Skeletal muscle tissue (tissue), 4 donors: ENCODE measurements around the gene ASIC2. TPM values are rescaled to one million over a fixed set of nuclear protein-coding genes. Genes with fewer than 3 reads are reported as not detected.

Experiments used
- H3K27ac ChIP-seq: one replicate; pipeline ENCODE4 v1.7.0; 2013; ENCODE audit warnings: mild to moderate bottlenecking, low read depth, low read length, inconsistent platforms
- H3K27me3 ChIP-seq, 3 donors: one replicate each; pipeline ENCODE4 v1.7.0; 2013; ENCODE audit warnings: low read length in 3 of 3; ENCODE audit not compliant: control insufficient read depth in 3 of 3, insufficient read depth in 3 of 3
- H3K36me3 ChIP-seq, 3 donors: one replicate each; pipeline ENCODE4 v1.7.0; 2013; ENCODE audit warnings: low read length in 3 of 3; ENCODE audit not compliant: control insufficient read depth in 3 of 3, insufficient read depth in 3 of 3
- H3K4me1 ChIP-seq, 3 donors: one replicate each; pipeline ENCODE4 v1.7.0; 2013; ENCODE audit warnings: low read length in 3 of 3, mild to moderate bottlenecking in 3 of 3; ENCODE audit not compliant: control insufficient read depth in 3 of 3, insufficient read depth in 3 of 3
- H3K4me3 ChIP-seq, 3 donors: one replicate each; pipeline ENCODE4 v1.7.0; 2013; ENCODE audit warnings: low read length in 3 of 3
- H3K9ac ChIP-seq, 3 donors: one replicate each; pipeline ENCODE4 v1.7.0; 2013; ENCODE audit warnings: low read length in 3 of 3, mild to moderate bottlenecking in 3 of 3, moderate library complexity in 2 of 3, low read depth in 1 of 3
- H3K9me3 ChIP-seq, 3 donors: one replicate each; pipeline ENCODE4 v1.7.0; 2013; ENCODE audit warnings: low read length in 3 of 3; ENCODE audit not compliant: control insufficient read depth in 3 of 3
- total RNA-seq: library from RNA; depleted of rRNA; stranded (reverse); fragments of >200 nt; gene quantifications from one replicate; pipeline ENCODE4 v1.2.3, GENCODE V29; 2014
- donor health status: Osteomylitis.

The ASIC2 gene
- total RNA-seq, 1 donor from 2014 or later = not detected

DNA sequence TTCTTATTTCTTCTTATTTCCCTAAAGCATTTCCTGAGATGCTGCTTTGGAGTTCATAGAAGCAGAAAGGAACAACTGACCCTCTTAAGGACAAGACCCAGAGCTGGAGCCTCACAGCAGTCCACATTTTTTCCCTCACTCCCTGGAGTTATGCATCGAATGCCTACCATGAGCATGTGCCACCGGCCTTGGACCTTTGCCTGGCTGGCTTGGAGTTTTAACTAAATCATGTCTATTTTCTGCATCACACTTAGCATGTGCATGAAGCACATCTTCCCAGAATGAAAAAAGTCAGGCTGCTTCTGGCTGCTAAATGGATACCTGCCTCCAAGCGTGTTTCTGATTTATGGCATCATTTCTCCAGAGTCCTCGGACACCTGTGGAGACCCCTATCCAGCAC lies 196.9 kb downstream of the ASIC2 start:
- Histone ChIP-seq H3K9ac (no peak overlapping the region), H3K9me3 (no peaks in the 10 kb centered on the region), H3K27ac (no peak overlapping the region), H3K36me3 (no peaks in the 10 kb centered on the region), H3K27me3 (peaks cover 10 to 33% (median 22%) of the 10 kb centered on the region in 3 donors), H3K4me3 (no peak overlapping the region), H3K4me1 (no peaks in the 10 kb centered on the region)

DNA sequence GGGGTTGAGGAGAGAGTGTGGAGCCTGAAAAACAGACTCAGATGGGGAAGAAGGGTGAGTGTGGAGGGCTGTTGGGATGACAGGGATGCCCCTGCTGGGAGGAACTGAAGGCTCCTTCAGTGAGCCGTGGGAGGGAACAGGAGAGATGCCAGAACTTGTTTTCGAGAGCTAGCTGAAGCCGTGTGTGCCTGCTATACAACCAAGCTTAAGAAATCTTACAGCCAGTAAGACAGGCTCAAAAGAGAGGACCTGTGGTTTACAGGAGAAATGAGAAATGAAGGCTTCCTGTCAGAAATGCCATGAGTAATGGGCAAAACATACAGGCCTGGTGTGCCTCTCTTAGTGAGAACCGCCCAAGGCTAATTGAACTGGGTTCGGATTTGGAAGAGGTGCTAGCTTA lies 201.8 kb downstream of the ASIC2 start:
- no peak overlapping the region for H3K27ac ChIP-seq
- no peak overlapping the region for H3K9ac ChIP-seq
- no peaks in the 10 kb centered on the region for H3K36me3 ChIP-seq
- H3K4me3 ChIP-seq = no peak overlapping the region
- H3K9me3 ChIP-seq = no peaks in the 10 kb centered on the region
- H3K27me3 ChIP-seq = peaks cover 16 to 24% (median 20%) of the 10 kb centered on the region in 3 donors
- no peaks in the 10 kb centered on the region for H3K4me1 ChIP-seq

DNA sequence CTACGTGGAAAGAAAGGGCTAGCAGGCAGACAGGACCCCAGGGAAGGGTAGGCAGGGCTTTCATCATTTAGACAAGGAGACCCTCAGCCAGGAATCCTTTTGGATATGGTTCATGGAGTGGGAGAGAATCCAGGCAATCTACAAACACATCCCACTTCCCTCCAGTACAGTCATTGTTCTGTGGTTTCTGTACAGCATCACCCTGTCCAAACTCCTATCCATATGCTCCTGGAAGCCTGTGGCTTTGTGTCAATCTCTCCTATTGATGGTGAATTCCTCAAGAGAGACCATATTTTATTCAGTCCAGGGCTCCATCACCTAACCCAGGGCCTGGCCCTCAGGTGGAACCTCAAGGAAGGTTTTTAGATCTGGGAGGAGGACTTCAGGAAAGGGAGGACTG lies 202.3 kb downstream of the ASIC2 start:
- Histone ChIP-seq H3K27me3 (peaks cover 16 to 22% (median 20%) of the 10 kb centered on the region in 3 donors), H3K9ac (no peak overlapping the region), H3K4me3 (no peak overlapping the region), H3K36me3 (no peaks in the 10 kb centered on the region), H3K9me3 (no peaks in the 10 kb centered on the region), H3K27ac (no peak overlapping the region), H3K4me1 (no peaks in the 10 kb centered on the region)

DNA sequence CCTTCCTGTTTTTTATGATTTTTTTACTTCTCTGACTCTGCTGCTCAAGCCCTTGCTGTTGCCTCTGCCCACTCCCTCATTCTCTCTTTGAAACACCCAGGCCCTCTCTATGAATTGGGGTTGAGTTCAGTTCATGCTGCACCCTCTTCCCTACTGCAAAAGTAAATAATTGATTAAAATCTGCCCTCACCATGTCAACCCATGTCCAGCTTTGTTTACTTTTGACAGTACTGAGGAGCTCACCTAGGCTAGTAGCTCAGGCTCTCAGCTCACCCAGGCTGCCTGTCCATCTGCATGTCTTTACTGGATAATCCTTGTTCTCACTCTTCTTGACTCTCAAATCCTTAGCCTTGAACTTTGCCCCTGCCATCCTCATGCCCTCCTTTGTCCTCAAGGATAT lies 206.2 kb downstream of the ASIC2 start:
- no peak overlapping the region for H3K9ac ChIP-seq
- H3K27ac ChIP-seq = no peak overlapping the region
- H3K36me3 ChIP-seq = no peaks in the 10 kb centered on the region
- H3K4me3 ChIP-seq = no peak overlapping the region
- H3K4me1 ChIP-seq = no peaks in the 10 kb centered on the region
- peaks cover 12 to 20% (median 14%) of the 10 kb centered on the region in 3 donors for H3K27me3 ChIP-seq
- H3K9me3 ChIP-seq = no peaks in the 10 kb centered on the region

DNA sequence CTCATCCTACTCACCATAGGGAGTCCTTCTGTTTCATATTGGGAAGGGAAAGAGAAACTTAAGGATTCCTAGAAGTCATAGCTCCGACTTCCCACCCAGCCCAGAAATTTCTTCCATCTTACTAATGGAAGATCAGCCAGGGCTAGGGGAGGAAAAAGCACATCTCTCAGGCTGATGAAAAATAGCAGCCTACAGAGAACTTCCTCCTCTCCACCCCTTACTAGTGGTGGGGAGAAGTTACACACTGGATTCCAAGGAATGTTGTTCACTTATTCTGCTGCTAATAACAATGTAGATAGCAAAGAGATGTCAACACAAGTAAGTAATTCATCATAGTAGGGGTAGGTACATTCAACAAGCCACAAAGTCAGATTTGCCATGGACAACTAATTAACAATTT lies 207.1 kb downstream of the ASIC2 start:
- Histone ChIP-seq H3K27me3 (peaks cover 6 to 23% (median 11%) of the 10 kb centered on the region in 3 donors), H3K4me1 (no peaks in the 10 kb centered on the region), H3K27ac (no peak overlapping the region), H3K36me3 (no peaks in the 10 kb centered on the region), H3K9me3 (no peaks in the 10 kb centered on the region), H3K9ac (no peak overlapping the region), H3K4me3 (no peak overlapping the region)

DNA sequence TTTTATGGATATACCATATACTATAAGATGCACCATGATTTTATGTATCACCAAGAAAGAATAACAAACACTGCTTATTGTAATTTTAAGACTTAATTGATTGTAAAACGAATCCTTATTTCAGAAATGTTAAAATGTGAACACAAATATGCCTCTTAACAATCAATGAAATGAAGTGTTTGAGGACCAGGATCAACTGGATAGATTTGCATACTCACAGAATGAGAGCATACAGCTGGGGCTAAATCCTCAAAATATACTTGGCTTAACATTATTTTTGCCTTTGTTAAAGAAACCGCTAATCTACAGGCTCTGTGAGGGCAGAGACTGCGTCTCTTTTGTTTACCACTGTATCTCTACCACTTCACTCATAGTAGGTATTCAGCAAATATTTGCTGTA lies 207.8 kb downstream of the ASIC2 start:
- Histone ChIP-seq H3K27ac (no peak overlapping the region), H3K4me3 (no peak overlapping the region), H3K4me1 (no peaks in the 10 kb centered on the region), H3K27me3 (peaks cover 6 to 17% (median 15%) of the 10 kb centered on the region in 3 donors), H3K9me3 (no peaks in the 10 kb centered on the region), H3K36me3 (no peaks in the 10 kb centered on the region), H3K9ac (no peak overlapping the region)

DNA sequence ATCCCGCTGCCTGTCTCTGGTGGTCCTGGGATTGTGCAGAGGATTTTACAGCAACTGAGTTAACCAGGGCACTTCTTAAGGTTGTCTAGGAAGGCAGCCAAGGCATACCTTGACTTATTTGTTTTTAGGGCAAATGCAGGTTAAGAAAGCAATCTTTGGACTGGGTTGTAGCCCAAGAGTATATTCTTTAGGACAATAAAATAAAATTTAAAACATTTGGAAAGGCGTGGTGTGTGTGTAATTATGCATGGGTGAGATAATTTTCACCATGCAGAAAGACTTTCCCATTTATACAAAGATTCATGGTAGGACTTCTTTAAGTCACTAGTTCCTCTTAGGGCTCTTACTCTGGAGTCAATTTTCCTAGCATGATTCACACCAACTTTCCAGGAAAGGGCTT lies 208.3 kb downstream of the ASIC2 start:
- H3K4me1 ChIP-seq = no peaks in the 10 kb centered on the region
- H3K9me3 ChIP-seq = no peaks in the 10 kb centered on the region
- peaks cover 4 to 19% (median 14%) of the 10 kb centered on the region in 3 donors for H3K27me3 ChIP-seq
- H3K9ac ChIP-seq = no peak overlapping the region
- no peak overlapping the region for H3K4me3 ChIP-seq
- H3K27ac ChIP-seq = no peak overlapping the region
- no peaks in the 10 kb centered on the region for H3K36me3 ChIP-seq

DNA sequence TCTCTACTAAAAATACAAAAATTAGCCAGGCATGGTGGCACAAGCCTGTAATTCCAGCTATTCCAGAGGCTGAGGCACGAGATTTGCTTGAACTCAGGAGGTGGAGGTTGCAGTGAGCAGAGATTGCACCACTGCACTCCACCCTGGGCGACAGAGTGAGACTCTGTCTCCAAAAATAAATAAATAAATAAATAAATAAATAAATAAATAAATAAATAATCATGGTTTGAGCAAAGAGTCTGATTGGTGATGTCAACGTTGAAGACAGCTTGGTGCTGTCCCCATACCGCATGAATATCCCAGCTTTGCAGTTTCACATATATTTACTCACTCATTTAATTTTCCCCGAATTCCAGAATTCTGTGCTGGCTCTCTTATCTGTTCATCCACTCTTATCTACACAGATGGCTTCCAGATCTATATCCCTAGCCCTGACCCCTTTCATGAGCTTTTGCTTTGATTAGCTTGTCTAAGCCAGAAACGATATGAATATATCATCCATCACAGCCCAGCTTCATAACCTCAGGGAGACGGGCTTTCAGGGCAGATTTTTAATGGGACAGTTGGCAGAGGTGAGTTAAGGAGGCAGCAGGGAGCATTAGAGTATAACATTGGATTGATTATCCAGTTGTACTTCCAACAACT lies 210.4 kb downstream of the ASIC2 start:
- Histone ChIP-seq H3K9ac (no peak overlapping the region), H3K27ac (no peak overlapping the region), H3K9me3 (no peaks in the 10 kb centered on the region), H3K4me3 (no peak overlapping the region), H3K36me3 (no peaks in the 10 kb centered on the region), H3K27me3 (peaks cover 8 to 21% (median 11%) of the 10 kb centered on the region in 3 donors), H3K4me1 (no peaks in the 10 kb centered on the region)

DNA sequence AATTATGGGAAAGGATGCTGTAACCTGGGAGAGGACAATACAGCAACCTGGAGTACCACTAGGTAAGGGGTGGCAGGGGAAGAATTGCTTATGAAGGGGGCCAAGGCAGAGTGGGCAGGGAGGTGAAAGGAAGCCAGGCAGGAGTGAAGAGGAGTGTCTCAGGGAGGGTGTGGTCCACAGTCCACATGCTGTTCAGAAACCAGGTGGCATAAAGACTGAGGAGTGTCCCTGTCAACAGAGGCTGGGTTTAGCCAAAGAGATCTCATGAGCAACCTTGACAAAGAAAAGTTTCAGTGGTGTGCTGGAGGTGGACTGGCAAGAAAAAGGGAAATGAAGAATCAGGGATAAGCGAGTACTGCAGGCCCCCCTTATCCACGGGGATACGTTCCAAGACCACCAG lies 213.0 kb downstream of the ASIC2 start:
- Histone ChIP-seq H3K9ac (no peak overlapping the region), H3K27me3 (peaks cover 8 to 26% (median 9%) of the 10 kb centered on the region in 3 donors), H3K4me1 (no peaks in the 10 kb centered on the region)

DNA sequence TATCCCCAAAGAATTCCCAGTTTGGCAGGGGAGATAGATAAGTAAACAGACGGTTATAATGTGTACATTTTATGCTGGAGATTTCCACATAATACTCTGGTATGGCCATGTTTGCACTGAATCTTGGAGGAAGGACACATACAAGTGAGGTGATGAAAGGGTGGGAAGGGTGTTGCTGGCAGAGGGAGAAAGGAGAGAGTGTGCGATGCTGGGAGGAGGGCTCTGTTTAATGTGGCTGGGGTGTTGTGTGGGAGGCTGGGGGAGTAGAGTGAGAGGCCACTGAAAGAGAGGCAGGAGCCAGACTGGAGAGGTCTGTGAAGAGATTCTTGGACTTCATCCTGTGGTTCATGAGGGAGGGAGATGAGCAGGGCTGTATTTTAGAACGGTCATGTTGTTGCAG lies 213.9 kb downstream of the ASIC2 start:
- no peak overlapping the region for H3K27ac ChIP-seq
- no peaks in the 10 kb centered on the region for H3K9me3 ChIP-seq

More for the DNA sequence above, 213.0 kb downstream of the ASIC2 start:
- no peaks in the 10 kb centered on the region for H3K36me3 ChIP-seq
- no peaks in the 10 kb centered on the region for H3K9me3 ChIP-seq
- no peak overlapping the region for H3K27ac ChIP-seq
- no peak overlapping the region for H3K4me3 ChIP-seq

More for the DNA sequence above, 213.9 kb downstream of the ASIC2 start:
- H3K9ac ChIP-seq = no peak overlapping the region
- H3K4me3 ChIP-seq = no peak overlapping the region
- no peaks in the 10 kb centered on the region for H3K4me1 ChIP-seq
- peaks cover 8 to 26% (median 9%) of the 10 kb centered on the region in 3 donors for H3K27me3 ChIP-seq
- no peaks in the 10 kb centered on the region for H3K36me3 ChIP-seq
